HCT116 (cell line): ENCODE results near the gene RGSL1. TPM values are rescaled to one million over a fixed set of nuclear protein-coding genes. Genes with fewer than 3 reads are reported as not detected.

Source experiments
- ATAC-seq: fragments of 200-7000 bp; cut with Tn5 transposase; 2 replicates; pipeline ENCODE4 v1.9.1; 2020; ENCODE audit warnings: mild to moderate bottlenecking, moderate library complexity
- BruUV-seq: library from RNA; stranded (reverse); fragments of 400-500 nt; replicated peaks from 2 replicates; lab custom pipeline; 2021; lab: Mats Ljungman, UMichigan
- CTCF ChIA-PET: fragments of 300-600 bp; sonication (Branson Sonifier 250); formaldehyde crosslinking; loops from one replicate; lab custom pipeline; 2021; ENCODE audit warnings: antibody characterized with exemption; lab: Charles Lee
- POLR2A ChIA-PET: fragments of 300-600, 350-600 bp; sonication (Branson Sonifier 250); formaldehyde crosslinking; loops from one replicate; lab custom pipeline; 2021; ENCODE audit warnings: antibody characterized with exemption; lab: Charles Lee
- RAD21 ChIA-PET, 2 experiments: fragments of 300-600 bp; sonication (Branson Sonifier 250); formaldehyde crosslinking; loops; one replicate each; lab custom pipeline; 2023; ENCODE audit warnings: low total read pairs in 2 of 2; ENCODE audit not compliant: uncharacterized antibody in 2 of 2, unreplicated experiment in 2 of 2, low non-redundant PET in 1 of 2; lab: Charles Lee
- DNase-seq: peaks from one replicate; pipeline ENCODE4 v3.0.0-alpha.2; 2010; ENCODE audit warnings: low read depth, low spot score
- H2AFZ ChIP-seq: fragments of 200-600 bp; shearing (Covaris generic), sonication (generic); 2 replicates; pipeline ENCODE4 v1.6.1; 2017; ENCODE audit warnings: low read depth, mixed run types, mixed read lengths, antibody characterized with exemption, low read length; ENCODE audit not compliant: poor library complexity, severe bottlenecking
- H3K27ac ChIP-seq: 2 replicates; pipeline ENCODE4 v1.5.1; 2012; ENCODE audit warnings: low read depth, low read length
- H3K27me3 ChIP-seq: fragments of 200-600 bp; sonication (generic); 2 replicates; pipeline ENCODE4 v1.6.1; 2016; ENCODE audit warnings: mixed run types, low read length, mixed read lengths; ENCODE audit not compliant: insufficient read depth
- H3K36me3 ChIP-seq, 2 experiments: fragments of 200-500 bp in 1 of 2; fragments of 200-600 bp in 1 of 2; sonication (Bioruptor generic) in 1 of 2; sonication (generic) in 1 of 2; 2 replicates each; pipeline versions ENCODE4 v1.5.1 to v1.6.1; 2014 to 2016; ENCODE audit warnings: low read length in 2 of 2, inconsistent platforms in 1 of 2, mixed read lengths in 1 of 2, mixed run types in 1 of 2; ENCODE audit not compliant: insufficient read depth in 2 of 2, control insufficient read depth in 1 of 2
- H3K4me1 ChIP-seq, 2 experiments: fragments of 200-600 bp in 1 of 2; sonication (generic) in 1 of 2; 2 replicates each; pipeline versions ENCODE4 v1.5.1 to v1.6.1; 2012 to 2017; ENCODE audit warnings: low read length in 2 of 2, inconsistent platforms in 1 of 2, mild to moderate bottlenecking in 1 of 2, mixed read lengths in 1 of 2, mixed run types in 1 of 2, moderate library complexity in 1 of 2; ENCODE audit not compliant: insufficient read depth in 2 of 2, control insufficient read depth in 1 of 2
- H3K4me2 ChIP-seq: fragments of 200-600 bp; sonication (generic); 2 replicates; pipeline ENCODE4 v1.6.1; 2017; ENCODE audit warnings: mixed run types, low read length, mixed read lengths
- H3K4me3 ChIP-seq, 2 experiments: fragments of 200-600 bp in 1 of 2; sonication (generic) in 1 of 2; replicated peaks in 1 of 2; 2 replicates each; pipeline ENCODE4 v1.5.1; 2011 to 2016; ENCODE audit warnings: low read length in 2 of 2, control low read depth in 1 of 2, low read depth in 1 of 2, mild to moderate bottlenecking in 1 of 2, mixed read lengths in 1 of 2, mixed run types in 1 of 2
- H3K79me2 ChIP-seq: fragments of 200-600 bp; sonication (generic); 2 replicates; pipeline ENCODE4 v1.6.1; 2017; ENCODE audit warnings: mild to moderate bottlenecking, mixed run types, low read length, moderate library complexity, mixed read lengths; ENCODE audit not compliant: insufficient read depth
- H3K9ac ChIP-seq: fragments of 200-600 bp; sonication (generic); 2 replicates; pipeline ENCODE4 v1.6.1; 2016; ENCODE audit warnings: low read length, mixed read lengths
- H3K9me2 ChIP-seq: fragments of 200-600 bp; sonication (generic), shearing (Covaris generic); 2 replicates; pipeline ENCODE4 v1.6.1; 2017; ENCODE audit warnings: mixed run types, mild to moderate bottlenecking, moderate library complexity; ENCODE audit not compliant: insufficient read depth
- H3K9me3 ChIP-seq, 2 experiments: fragments of 200-500 bp in 1 of 2; fragments of 200-600 bp in 1 of 2; sonication (Bioruptor generic) in 1 of 2; sonication (generic) in 1 of 2; 2 replicates each; pipeline ENCODE4 v1.6.1; 2014 to 2017; ENCODE audit warnings: low read length in 2 of 2, mixed read lengths in 2 of 2, inconsistent platforms in 1 of 2, low read depth in 1 of 2, mild to moderate bottlenecking in 1 of 2, mixed run types in 1 of 2, moderate library complexity in 1 of 2; ENCODE audit not compliant: control insufficient read depth in 1 of 2, insufficient read depth in 1 of 2
- H4K20me1 ChIP-seq: fragments of 200-600 bp; sonication (generic), shearing (Covaris generic); 2 replicates; pipeline ENCODE4 v1.6.1; 2017; ENCODE audit warnings: mixed run types, mild to moderate bottlenecking, moderate library complexity; ENCODE audit not compliant: insufficient read depth
- CBX3 ChIP-seq: IDR thresholded peaks from 2 replicates; pipeline ENCODE4 v1.6.1; 2012; ENCODE audit warnings: low read depth
- EGR1 ChIP-seq: IDR thresholded peaks from 2 replicates; pipeline ENCODE4 v1.6.1; 2012; ENCODE audit warnings: low read depth
- EZH2 ChIP-seq: fragments of 200-600 bp; sonication (generic); IDR thresholded peaks from 2 replicates; pipeline ENCODE4 v1.6.1; 2017; ENCODE audit warnings: antibody characterized with exemption, mixed run types
- EZH2phosphoT487 ChIP-seq: fragments of 200-600 bp; IDR thresholded peaks from 2 replicates; pipeline ENCODE4 v1.6.1; 2018; ENCODE audit warnings: antibody characterized with exemption, borderline replicate concordance
- POLR2A ChIP-seq: IDR thresholded peaks from 2 replicates; pipeline ENCODE4 v1.7.0; 2011; ENCODE audit warnings: borderline replicate concordance; ENCODE audit not compliant: insufficient read depth, insufficient read length; ENCODE audit errors: extremely low read depth
- SIN3A ChIP-seq: IDR thresholded peaks from 2 replicates; pipeline ENCODE4 v1.6.1; 2012; ENCODE audit warnings: low read depth
- SP1 ChIP-seq: IDR thresholded peaks from 2 replicates; pipeline ENCODE4 v1.6.1; 2012; ENCODE audit warnings: low read depth
- SRF ChIP-seq: IDR thresholded peaks from 2 replicates; pipeline ENCODE4 v1.6.1; 2012; ENCODE audit warnings: low read depth
- ZFX ChIP-seq: fragments of 450-650 bp; IDR thresholded peaks from 2 replicates; pipeline ENCODE4 v1.6.1; 2017
- ZNF274 ChIP-seq: fragments of 200-500 bp; sonication (Bioruptor generic); IDR thresholded peaks from 2 replicates; pipeline ENCODE4 v1.6.1; 2014; ENCODE audit warnings: mild to moderate bottlenecking, low read depth, low read length, inconsistent platforms
- intact Hi-C: fragments of 100-400 bp; cut with micrococcal nuclease; formaldehyde crosslinking; loops from 2 replicates; pipeline ENCODE4 v1.10.0; 2022
- total RNA-seq: library from RNA; stranded (reverse); gene quantifications from one replicate; pipeline ENCODE4 v1.2.1, GENCODE V29; 2021; ENCODE audit not compliant: unreplicated experiment
- TF ChIP-seq, protein P1 (sequence below), 3 experiments: fragments of 200-600 bp in 1 of 3; sonication (generic) in 1 of 3; IDR thresholded peaks in 2 of 3; conservative IDR thresholded peaks in 1 of 3; 2 replicates each; pipeline ENCODE4 v1.5.1; 2012 to 2017; ENCODE audit warnings: low read depth in 2 of 3, low read length in 2 of 3, antibody characterized with exemption in 1 of 3, borderline replicate concordance in 1 of 3, control low read depth in 1 of 3, mild to moderate bottlenecking in 1 of 3, mixed read lengths in 1 of 3, mixed run types in 1 of 3, moderate library complexity in 1 of 3; ENCODE audit not compliant: insufficient read depth in 1 of 3
- TF ChIP-seq, protein P2 (sequence below): IDR thresholded peaks from 2 replicates; pipeline ENCODE4 v1.6.1; 2012; ENCODE audit warnings: low read depth

The RGSL1 gene
- total RNA-seq, 1 experiment from 2014 or later: not detected

DNA sequence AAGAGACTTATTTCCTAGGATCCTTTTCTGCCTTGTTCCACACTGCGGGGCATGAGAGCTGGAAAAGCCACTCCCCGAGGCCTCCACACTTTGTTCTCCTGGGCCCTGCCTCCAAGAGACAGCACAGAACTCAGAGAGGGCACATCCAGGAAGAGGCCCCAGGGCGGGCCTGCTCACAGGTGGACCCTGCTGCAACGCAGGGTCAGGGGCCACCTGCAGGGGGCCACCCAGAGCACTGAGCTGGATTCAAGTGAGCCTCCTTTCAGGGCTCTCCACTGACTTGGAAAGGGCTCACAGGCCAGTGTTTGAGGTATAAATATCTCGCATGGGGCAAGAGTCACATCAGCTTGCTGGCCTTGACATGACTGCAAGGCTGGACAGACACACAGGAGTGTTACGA is 149.4 kb downstream of the RGSL1 start:
- no peak for DNase-seq
- Histone ChIP-seq H3K79me2 (no peaks in the 10 kb centered on the region), H3K9me3 (no peaks in the 10 kb centered on the region), H3K4me2 (no peak overlapping the region), H2AFZ (no peak overlapping the region), H3K27ac (no peak overlapping the region), H4K20me1 (no peaks in the 10 kb centered on the region), H3K4me3 (no peak overlapping the region), H3K9me2 (no peaks in the 10 kb centered on the region)
- POLR2A ChIA-PET: interaction anchor here (4.6 kb wide), 1 partner anchor 184 kb away, joined by 39 read pairs; no protein-coding TSS in a partner anchor
- no TSS peak for BruUV-seq
- RAD21 ChIA-PET: interaction anchor here (0.8 to 2.2 kb wide), 2 partner anchors 183 kb away, joined by 3 to 13 read pairs; no protein-coding TSS in a partner anchor
- ATAC-seq: 0 out of 2 replicates have a peak, but pooled peaks have one; percentile 19
- TF ChIP-seq EGR1: no peak
- TF ChIP-seq, protein P1, sequence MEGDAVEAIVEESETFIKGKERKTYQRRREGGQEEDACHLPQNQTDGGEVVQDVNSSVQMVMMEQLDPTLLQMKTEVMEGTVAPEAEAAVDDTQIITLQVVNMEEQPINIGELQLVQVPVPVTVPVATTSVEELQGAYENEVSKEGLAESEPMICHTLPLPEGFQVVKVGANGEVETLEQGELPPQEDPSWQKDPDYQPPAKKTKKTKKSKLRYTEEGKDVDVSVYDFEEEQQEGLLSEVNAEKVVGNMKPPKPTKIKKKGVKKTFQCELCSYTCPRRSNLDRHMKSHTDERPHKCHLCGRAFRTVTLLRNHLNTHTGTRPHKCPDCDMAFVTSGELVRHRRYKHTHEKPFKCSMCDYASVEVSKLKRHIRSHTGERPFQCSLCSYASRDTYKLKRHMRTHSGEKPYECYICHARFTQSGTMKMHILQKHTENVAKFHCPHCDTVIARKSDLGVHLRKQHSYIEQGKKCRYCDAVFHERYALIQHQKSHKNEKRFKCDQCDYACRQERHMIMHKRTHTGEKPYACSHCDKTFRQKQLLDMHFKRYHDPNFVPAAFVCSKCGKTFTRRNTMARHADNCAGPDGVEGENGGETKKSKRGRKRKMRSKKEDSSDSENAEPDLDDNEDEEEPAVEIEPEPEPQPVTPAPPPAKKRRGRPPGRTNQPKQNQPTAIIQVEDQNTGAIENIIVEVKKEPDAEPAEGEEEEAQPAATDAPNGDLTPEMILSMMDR (IDR thresholded peaks at IDR 0.05 in 2 of 3, conservative IDR thresholded peaks at IDR 0.05 in 1 of 3; ENCODE audit: borderline replicate concordance in 1 of 3, insufficient read depth in 1 of 3, low read depth in 2 of 3, low read length in 2 of 3): peak; percentile 22 to 78 (median 57); a peak in 4 of 6 replicates
- TF ChIP-seq, all 23 proteins: peak for 1
- H3K4me1 ChIP-seq: peaks cover 0 to 16% of the 10 kb centered on the region in 2 experiments; a peak in 2 of 4 replicates
- no peaks in the 10 kb centered on the region for H3K27me3 ChIP-seq
- H3K9ac ChIP-seq: no peak overlapping the region
- intact Hi-C loops: no loop called here
- CTCF ChIA-PET: interaction anchor here (1.1 to 17.3 kb wide), 2 partner anchors 186 to 196 kb away, joined by 3 to 412 read pairs; partner anchors contain the start of gene NPL
- H3K36me3 ChIP-seq: peaks cover 12 to 17% of the 10 kb centered on the region in 2 experiments; a peak in 3 of 4 replicates

DNA sequence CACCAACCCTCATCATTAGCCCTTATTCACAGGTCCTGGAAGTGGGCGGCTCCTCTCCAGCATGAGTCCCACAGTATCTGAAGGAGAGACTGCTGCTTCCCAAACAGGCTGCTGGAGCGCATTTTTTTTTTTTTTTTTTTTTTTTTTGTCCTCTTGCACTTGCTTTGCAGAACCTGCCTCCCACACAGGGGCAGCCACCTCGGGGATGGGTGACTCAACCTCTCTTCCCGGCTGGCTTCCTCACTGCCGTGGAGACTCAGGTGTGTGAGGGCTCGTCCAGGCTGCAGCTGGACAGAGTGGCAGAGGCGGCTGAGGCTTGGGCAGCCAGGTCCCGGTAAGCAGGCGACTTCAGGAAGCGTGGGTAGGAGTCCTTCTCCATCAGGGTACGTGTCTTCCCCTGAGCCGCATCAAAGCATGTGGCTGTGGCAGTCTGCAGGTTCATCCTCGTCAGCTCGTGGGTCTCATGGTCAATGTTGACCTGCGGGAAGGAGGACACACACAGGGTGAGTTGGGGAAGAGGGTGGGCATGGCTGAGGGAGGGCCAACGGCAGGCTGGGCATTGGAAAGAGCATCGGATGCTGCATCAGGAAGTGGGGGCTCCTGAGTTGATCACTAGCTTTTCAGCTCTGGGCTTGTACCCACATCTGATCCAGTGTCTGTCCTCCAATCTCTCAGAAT is 150.2 kb downstream of the RGSL1 start:
- intact Hi-C loops: no loop called here
- BruUV-seq: no TSS peak
- H3K27me3 ChIP-seq: no peaks in the 10 kb centered on the region
- H3K4me1 ChIP-seq: peaks cover 0 to 21% of the 10 kb centered on the region in 2 experiments; a peak in 3 of 4 replicates
- no peak for ATAC-seq
- no peak overlapping the region for H2AFZ ChIP-seq
- no peaks in the 10 kb centered on the region for H3K9me3 ChIP-seq
- no peaks in the 10 kb centered on the region for H4K20me1 ChIP-seq
- H3K9me2 ChIP-seq: no peaks in the 10 kb centered on the region
- no peak overlapping the region for H3K27ac ChIP-seq
- ChIA-PET RAD21 (interaction anchor here (0.7 to 2.2 kb wide), 4 partner anchors 125 to 184 kb away, joined by 3 to 13 read pairs (median 10); no protein-coding TSS in a partner anchor), POLR2A (interaction anchor here (4.6 kb wide), 1 partner anchor 183 kb away, joined by 39 read pairs; no protein-coding TSS in a partner anchor), CTCF (interaction anchor here (1.0 to 17.3 kb wide), 4 partner anchors 9 to 195 kb away, joined by 3 to 412 read pairs (median 4); partner anchors contain the start of gene NPL)
- DNase-seq: no peak
- no peaks in the 10 kb centered on the region for H3K79me2 ChIP-seq
- H3K4me2 ChIP-seq: no peak overlapping the region
- H3K4me3 ChIP-seq: no peak overlapping the region
- H3K9ac ChIP-seq: no peak overlapping the region
- peaks cover 12 to 17% of the 10 kb centered on the region in 2 experiments; a peak in 3 of 4 replicates for H3K36me3 ChIP-seq
- no peak for TF ChIP-seq ZNF274
- TF ChIP-seq CBX3: no peak
- TF ChIP-seq EZH2phosphoT487: no peak
- TF ChIP-seq SIN3A: no peak
- TF ChIP-seq, protein P2, sequence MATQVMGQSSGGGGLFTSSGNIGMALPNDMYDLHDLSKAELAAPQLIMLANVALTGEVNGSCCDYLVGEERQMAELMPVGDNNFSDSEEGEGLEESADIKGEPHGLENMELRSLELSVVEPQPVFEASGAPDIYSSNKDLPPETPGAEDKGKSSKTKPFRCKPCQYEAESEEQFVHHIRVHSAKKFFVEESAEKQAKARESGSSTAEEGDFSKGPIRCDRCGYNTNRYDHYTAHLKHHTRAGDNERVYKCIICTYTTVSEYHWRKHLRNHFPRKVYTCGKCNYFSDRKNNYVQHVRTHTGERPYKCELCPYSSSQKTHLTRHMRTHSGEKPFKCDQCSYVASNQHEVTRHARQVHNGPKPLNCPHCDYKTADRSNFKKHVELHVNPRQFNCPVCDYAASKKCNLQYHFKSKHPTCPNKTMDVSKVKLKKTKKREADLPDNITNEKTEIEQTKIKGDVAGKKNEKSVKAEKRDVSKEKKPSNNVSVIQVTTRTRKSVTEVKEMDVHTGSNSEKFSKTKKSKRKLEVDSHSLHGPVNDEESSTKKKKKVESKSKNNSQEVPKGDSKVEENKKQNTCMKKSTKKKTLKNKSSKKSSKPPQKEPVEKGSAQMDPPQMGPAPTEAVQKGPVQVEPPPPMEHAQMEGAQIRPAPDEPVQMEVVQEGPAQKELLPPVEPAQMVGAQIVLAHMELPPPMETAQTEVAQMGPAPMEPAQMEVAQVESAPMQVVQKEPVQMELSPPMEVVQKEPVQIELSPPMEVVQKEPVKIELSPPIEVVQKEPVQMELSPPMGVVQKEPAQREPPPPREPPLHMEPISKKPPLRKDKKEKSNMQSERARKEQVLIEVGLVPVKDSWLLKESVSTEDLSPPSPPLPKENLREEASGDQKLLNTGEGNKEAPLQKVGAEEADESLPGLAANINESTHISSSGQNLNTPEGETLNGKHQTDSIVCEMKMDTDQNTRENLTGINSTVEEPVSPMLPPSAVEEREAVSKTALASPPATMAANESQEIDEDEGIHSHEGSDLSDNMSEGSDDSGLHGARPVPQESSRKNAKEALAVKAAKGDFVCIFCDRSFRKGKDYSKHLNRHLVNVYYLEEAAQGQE: no peak
- no peak for TF ChIP-seq EZH2
- TF ChIP-seq SP1: no peak
- no peak for TF ChIP-seq SRF
- TF ChIP-seq ZFX: no peak
- no peak for TF ChIP-seq POLR2A
